Measurements from ENCODE around the gene PRDM15. TPM values are rescaled to one million over a fixed set of nuclear protein-coding genes. Genes with fewer than 3 reads are reported as not detected.

PRDM15 gene
- polyA plus RNA-seq, 1 experiment: 5.1 TPM

- POLR2A ChIA-PET: interaction anchor here (1.2 kb wide), 1 partner anchor 156 kb away, joined by 4 read pairs; no protein-coding TSS in a partner anchor
Measured at GRCh38 chr21:41769111-41769510, 110.0 kb downstream of the PRDM15 start.

DNA sequence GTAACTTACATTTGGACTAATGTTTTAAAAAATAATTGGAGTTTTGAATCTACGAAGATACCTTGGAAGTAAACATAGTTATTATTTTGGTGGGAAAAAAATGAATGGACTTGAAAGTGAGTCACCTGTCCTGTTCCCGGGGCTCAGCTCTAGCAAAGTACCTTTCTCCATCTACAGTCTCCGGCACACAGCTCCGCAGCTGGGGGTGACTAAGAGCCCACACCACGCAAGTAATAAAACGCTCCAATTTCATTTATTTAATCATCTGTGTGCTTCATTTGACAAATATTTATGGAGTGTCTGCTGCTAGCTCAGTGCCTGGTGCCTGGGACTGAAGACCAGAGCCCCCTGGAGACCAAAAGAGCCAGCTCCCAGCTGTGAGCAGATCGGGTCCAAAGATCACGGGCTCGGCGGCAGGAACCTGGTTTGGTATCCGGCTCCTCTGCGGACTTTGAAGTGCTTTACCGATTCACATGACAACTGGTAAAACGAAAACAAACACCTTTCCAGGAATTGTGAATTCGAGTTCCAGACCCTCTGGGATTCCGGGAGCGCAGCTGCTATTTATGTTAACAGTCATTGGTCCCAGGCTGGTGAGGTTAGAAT is 110.6 kb downstream of the PRDM15 start:
- POLR2A ChIA-PET: interaction anchor here (1.2 kb wide), 1 partner anchor 156 kb away, joined by 4 read pairs; no protein-coding TSS in a partner anchor
- CTCF ChIA-PET: interaction anchor here (0.7 to 2.6 kb wide), 7 partner anchors 10 to 485 kb away, joined by 3 to 22 read pairs (median 4); no protein-coding TSS in a partner anchor
- DNase-seq (ENCODE audit: low read depth, low spot score): peak; percentile 27
- Histone ChIP-seq H3K4me3 (ENCODE audit: low read depth, low read length) (peak overlapping the region; percentile 28), H3K27me3 (ENCODE audit: control insufficient read depth, insufficient read depth, low read length) (peaks cover 94% of the 10 kb centered on the region), H3K9me3 (ENCODE audit: control insufficient read depth, insufficient read depth, low read length) (no peaks in the 10 kb centered on the region; the same call in 1 of the 2 replicates), H3K27ac (ENCODE audit: low read depth, low read length) (no peak overlapping the region)
- TF ChIP-seq CTCF (IDR thresholded peaks at IDR 0.05; ENCODE audit: low read depth, low read length): peak; percentile 54

More at GRCh38 chr21:41769111-41769510, 110.0 kb downstream of the PRDM15 start:
- peak overlapping the region; percentile 28 for H3K4me3 ChIP-seq (ENCODE audit: low read depth, low read length)
- TF ChIP-seq CTCF (IDR thresholded peaks at IDR 0.05; ENCODE audit: low read depth, low read length): no peak
- H3K27ac ChIP-seq (ENCODE audit: low read depth, low read length): no peak overlapping the region
- no peak for DNase-seq (ENCODE audit: low read depth, low spot score)
- CTCF ChIA-PET: interaction anchor here (1.2 to 2.6 kb wide), 6 partner anchors 9 to 486 kb away, joined by 3 to 22 read pairs (median 4); no protein-coding TSS in a partner anchor
- peaks cover 90% of the 10 kb centered on the region for H3K27me3 ChIP-seq (ENCODE audit: control insufficient read depth, insufficient read depth, low read length)
- no peaks in the 10 kb centered on the region; the same call in 1 of the 2 replicates for H3K9me3 ChIP-seq (ENCODE audit: control insufficient read depth, insufficient read depth, low read length)

DNA sequence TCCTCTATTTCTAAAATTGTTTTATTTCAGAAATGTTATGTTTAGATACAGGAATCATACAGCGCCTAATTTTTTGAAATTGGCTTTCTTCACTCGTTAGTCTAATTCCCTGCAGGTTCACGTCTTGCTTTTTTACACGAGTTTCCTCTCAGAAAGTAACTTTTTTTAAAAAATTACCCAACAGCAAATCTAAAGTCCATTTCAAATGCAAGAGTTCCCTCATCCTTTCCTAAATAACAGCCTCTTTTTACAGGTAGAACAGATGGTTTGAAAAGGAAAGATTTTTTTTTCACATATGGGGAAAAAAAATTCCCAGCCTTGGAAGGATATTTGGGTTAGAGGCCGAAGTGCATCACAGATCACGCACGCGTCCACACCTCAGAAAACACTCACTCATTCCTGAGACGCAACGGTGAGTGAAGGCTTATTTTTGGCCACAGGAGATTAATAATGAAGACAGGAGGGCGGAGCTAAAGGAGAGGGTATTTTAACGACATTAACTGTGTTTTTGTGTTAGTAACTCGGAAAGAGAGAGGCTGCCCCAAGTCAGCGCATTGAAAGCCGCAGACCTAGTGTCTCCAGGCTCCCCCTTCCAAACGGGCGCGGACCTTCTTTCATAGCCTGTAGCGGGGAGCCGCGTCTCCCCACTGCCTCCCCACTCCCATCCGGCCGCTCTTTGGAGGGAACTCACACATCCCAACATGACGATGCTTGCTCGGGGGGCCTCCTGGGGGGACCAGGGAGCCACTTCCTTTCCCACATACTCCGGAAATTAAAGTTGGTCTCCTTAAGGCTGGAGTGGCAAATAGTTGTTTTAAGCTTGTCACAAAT is 111.3 kb downstream of the PRDM15 start:
- Histone ChIP-seq H3K27ac (ENCODE audit: low read depth, low read length) (no peak overlapping the region), H3K27me3 (ENCODE audit: control insufficient read depth, insufficient read depth, low read length) (peaks cover 96% of the 10 kb centered on the region), H3K9me3 (ENCODE audit: control insufficient read depth, insufficient read depth, low read length) (no peaks in the 10 kb centered on the region; the same call in 1 of the 2 replicates), H3K4me3 (ENCODE audit: low read depth, low read length) (no peak overlapping the region)
- DNase-seq (ENCODE audit: low read depth, low spot score): no peak
- no peak for TF ChIP-seq CTCF (IDR thresholded peaks at IDR 0.05; ENCODE audit: low read depth, low read length)
- ChIA-PET POLR2A (interaction anchor here (1.2 kb wide), 1 partner anchor 155 kb away, joined by 4 read pairs; no protein-coding TSS in a partner anchor), CTCF (interaction anchor here (0.7 to 2.6 kb wide), 6 partner anchors 10 to 350 kb away, joined by 3 to 22 read pairs (median 4); no protein-coding TSS in a partner anchor)

- H3K9me3 ChIP-seq (ENCODE audit: control insufficient read depth, insufficient read depth, low read length): no peaks in the 10 kb centered on the region; the same call in 1 of the 2 replicates
- no peak within 1 kb of the TSS for H3K27ac ChIP-seq (ENCODE audit: low read depth, low read length)
- CTCF ChIA-PET: interaction anchor here (2.6 kb wide), 1 partner anchor 155 kb away, joined by 22 read pairs; no protein-coding TSS in a partner anchor
- POLR2A ChIA-PET: no interaction called here
- TF ChIP-seq CTCF (IDR thresholded peaks at IDR 0.05; ENCODE audit: low read depth, low read length): no peak
- H3K27me3 ChIP-seq (ENCODE audit: control insufficient read depth, insufficient read depth, low read length): peaks cover 96% of the 10 kb centered on the region
- DNase-seq (ENCODE audit: low read depth, low spot score): no peak
- no peak within 1 kb of the TSS for H3K4me3 ChIP-seq (ENCODE audit: low read depth, low read length)
Measured at GRCh38 chr21:41766883-41767605, 112.1 kb downstream of the PRDM15 start, which contains the start of gene RIPK4. Gene RIPK4 (minus strand): TSS chr21:41767052. CDS start chr21:41767041, 11 bp downstream.
